Esophagus squamous epithelium (tissue), 5 donors: ENCODE data around the gene SLC19A1. TPM values are rescaled to one million over a fixed set of nuclear protein-coding genes. Genes with fewer than 3 reads are reported as not detected.

Experiments
- DNase-seq: peaks from one replicate; lab custom pipeline; 2025; lab: John Stamatoyannopoulos, UW
- H3K27ac ChIP-seq, 4 donors: fragments of 200-600 bp; sonication (generic); one replicate each; pipeline ENCODE4 v1.5.1; 2016 to 2019; ENCODE audit warnings: mild to moderate bottlenecking in 1 of 4
- H3K27me3 ChIP-seq, 4 donors: fragments of 200-600 bp; sonication (generic); 1 replicate in 3 of 4; 2 replicates in 1 of 4; pipeline versions ENCODE4 v1.5.1 to v1.6.0; 2017 to 2021; ENCODE audit warnings: antibody characterized with exemption in 1 of 4
- H3K36me3 ChIP-seq, 3 donors: fragments of 200-600 bp; sonication (generic); one replicate each; pipeline ENCODE4 v1.5.1; 2016 to 2019
- H3K4me1 ChIP-seq, 3 donors: fragments of 200-600 bp; sonication (generic); one replicate each; pipeline ENCODE4 v1.5.1; 2017 to 2019
- H3K4me3 ChIP-seq, 4 donors: fragments of 200-600 bp; sonication (generic); 1 replicate in 3 of 4; 2 replicates in 1 of 4; pipeline ENCODE4 v1.5.1; 2016 to 2019; ENCODE audit warnings: mild to moderate bottlenecking in 2 of 4, moderate library complexity in 1 of 4
- H3K9me3 ChIP-seq, 3 donors: fragments of 200-600 bp; sonication (generic); one replicate each; pipeline ENCODE4 v1.5.1; 2016 to 2019
- POLR2A ChIP-seq, 4 donors: fragments of 450-650 bp; IDR thresholded peaks; one replicate each; pipeline ENCODE4 v1.6.1; 2017; ENCODE audit warnings: antibody characterized with exemption in 4 of 4, mild to moderate bottlenecking in 4 of 4, moderate library complexity in 3 of 4
- WGBS, 2 donors: methylation state at CpG; one replicate each; pipeline ENCODE4 v1.1.5; 2018; 5-methylcytosine and 5-hydroxymethylcytosine counted together
- intact Hi-C: fragments of 100-400 bp; cut with DNase I; formaldehyde crosslinking; loops from one replicate; pipeline ENCODE4 v1.15.0; 2022
- total RNA-seq, 4 donors: library from RNA; depleted of rRNA; stranded (reverse); fragments of >200 nt; gene quantifications; one replicate each; pipeline ENCODE4 v1.1.0, GENCODE V29; 2016
- TF ChIP-seq, protein P1 (sequence below), 6 experiments: fragments of 450-650 bp in 4 of 6; fragments of 200-600 bp in 2 of 6; sonication (generic) in 2 of 6; IDR thresholded peaks; one replicate each; pipeline ENCODE4 v1.5.1; 2016 to 2019; ENCODE audit warnings: antibody characterized with exemption in 6 of 6, mild to moderate bottlenecking in 4 of 6, moderate library complexity in 4 of 6
- donor health status: DM: yes; HTN: yes; CAD: no.

Gene SLC19A1
- total RNA-seq, 4 donors from 2014 or later, result 1.6 to 4.6 (median 2.9) TPM

DNA sequence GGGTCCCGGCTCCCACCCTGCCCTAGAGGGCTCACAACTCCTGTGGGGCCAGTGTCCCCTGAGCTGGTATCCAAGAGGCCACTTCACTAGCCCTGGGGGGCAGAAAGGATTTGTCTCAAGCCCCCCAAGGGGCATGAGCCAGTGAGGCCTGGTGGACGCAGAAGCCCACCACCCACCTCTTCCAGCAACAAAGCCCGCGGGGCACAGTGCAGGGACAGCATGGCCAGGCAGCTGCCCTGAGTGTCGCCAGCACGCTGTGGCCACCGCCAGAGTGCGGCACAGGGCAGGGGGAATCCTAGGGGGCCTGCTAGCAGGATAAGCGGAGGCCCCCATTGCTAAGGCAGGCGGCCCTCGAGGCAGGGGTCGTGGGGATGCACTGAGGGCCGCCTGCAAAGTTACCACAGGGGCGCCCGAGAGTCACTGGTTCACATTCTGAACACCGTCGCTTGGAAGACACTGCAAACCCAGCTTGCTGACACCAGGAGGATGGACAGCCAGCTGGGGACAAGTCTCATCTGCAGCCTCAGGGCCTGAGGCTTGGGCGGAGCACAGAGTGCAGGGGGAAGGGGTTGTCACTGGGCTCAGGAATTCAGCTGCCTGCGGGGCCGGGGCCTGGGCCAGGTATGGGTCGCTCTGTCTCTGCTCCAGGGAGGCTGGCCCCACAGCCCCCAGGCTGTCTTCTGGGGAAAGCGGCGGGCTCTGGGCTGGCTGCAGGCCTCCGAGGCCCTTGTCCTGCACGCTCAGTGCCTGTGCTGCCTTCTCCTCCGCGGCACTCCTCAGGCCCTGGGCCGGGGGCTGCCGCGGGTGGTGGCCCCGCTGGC is 26.8 kb downstream of the SLC19A1 start:
- Histone ChIP-seq H3K4me3 (no peak overlapping the region), H3K9me3 (peaks cover 0 to 21% (median 14%) of the 10 kb centered on the region in 3 donors), H3K36me3 (peaks cover 0 to 39% (median 0%) of the 10 kb centered on the region in 3 donors), H3K27me3 (no peaks in the 10 kb centered on the region), H3K27ac (no peak overlapping the region), H3K4me1 (peaks cover 0 to 8% (median 0%) of the 10 kb centered on the region in 3 donors)
- intact Hi-C loops, result no loop called here
- TF ChIP-seq, protein P1, sequence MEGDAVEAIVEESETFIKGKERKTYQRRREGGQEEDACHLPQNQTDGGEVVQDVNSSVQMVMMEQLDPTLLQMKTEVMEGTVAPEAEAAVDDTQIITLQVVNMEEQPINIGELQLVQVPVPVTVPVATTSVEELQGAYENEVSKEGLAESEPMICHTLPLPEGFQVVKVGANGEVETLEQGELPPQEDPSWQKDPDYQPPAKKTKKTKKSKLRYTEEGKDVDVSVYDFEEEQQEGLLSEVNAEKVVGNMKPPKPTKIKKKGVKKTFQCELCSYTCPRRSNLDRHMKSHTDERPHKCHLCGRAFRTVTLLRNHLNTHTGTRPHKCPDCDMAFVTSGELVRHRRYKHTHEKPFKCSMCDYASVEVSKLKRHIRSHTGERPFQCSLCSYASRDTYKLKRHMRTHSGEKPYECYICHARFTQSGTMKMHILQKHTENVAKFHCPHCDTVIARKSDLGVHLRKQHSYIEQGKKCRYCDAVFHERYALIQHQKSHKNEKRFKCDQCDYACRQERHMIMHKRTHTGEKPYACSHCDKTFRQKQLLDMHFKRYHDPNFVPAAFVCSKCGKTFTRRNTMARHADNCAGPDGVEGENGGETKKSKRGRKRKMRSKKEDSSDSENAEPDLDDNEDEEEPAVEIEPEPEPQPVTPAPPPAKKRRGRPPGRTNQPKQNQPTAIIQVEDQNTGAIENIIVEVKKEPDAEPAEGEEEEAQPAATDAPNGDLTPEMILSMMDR (IDR thresholded peaks at IDR 0.05), result no peak
- 93 to 94% methylated on average over 3 to 6 of the region's 31 CpGs for WGBS, 2 donors
- no peak for DNase-seq

DNA sequence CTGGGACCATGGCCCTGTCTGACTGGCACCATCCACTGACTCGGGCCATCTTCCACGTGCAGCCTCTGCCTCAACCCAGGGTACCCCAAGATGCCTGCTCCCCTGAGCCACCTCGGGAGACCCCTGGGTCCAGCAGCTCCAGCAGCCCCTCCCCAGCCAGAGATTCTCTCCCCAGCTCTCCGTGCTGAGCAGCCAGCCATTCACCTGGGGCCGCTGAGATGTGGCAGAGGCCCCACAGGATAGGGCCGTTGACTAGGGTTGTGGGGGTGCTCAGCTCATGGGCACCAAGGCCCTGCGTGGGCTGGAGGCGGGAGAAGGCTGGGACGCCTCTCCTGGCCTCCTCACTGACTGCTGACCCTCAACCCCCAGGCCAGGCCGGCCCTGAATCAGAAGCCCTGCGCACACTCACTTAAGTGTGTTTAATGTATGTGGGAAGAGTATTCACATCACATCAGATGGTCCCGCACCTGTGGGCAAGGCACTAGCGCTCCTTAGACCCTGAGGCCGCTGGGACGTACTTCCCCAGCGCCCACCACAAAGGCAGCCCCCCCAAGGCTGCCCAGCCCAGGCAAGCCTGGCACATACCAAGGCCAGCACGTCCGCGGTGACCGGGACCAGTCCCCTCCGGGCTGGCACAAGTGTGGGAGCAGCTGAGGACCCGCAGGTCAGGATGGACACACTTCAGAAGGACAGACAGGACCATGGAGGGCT is 27.8 kb downstream of the SLC19A1 start:
- WGBS, 2 donors, result 68 to 100% methylated on average over 3 to 5 of the region's 22 CpGs
- H3K9me3 ChIP-seq, result peaks cover 0 to 11% (median 11%) of the 10 kb centered on the region in 3 donors
- peaks cover 0 to 8% (median 0%) of the 10 kb centered on the region in 3 donors for H3K4me1 ChIP-seq
- H3K4me3 ChIP-seq, result no peak overlapping the region
- no peak overlapping the region for H3K27ac ChIP-seq
- intact Hi-C loops, result no loop called here
- no peak for DNase-seq
- no peaks in the 10 kb centered on the region for H3K27me3 ChIP-seq
- no peak for TF ChIP-seq POLR2A (IDR thresholded peaks at IDR 0.05)
- TF ChIP-seq, protein P1 (IDR thresholded peaks at IDR 0.05), result no peak
- peaks cover 0 to 46% (median 0%) of the 10 kb centered on the region in 3 donors for H3K36me3 ChIP-seq

DNA sequence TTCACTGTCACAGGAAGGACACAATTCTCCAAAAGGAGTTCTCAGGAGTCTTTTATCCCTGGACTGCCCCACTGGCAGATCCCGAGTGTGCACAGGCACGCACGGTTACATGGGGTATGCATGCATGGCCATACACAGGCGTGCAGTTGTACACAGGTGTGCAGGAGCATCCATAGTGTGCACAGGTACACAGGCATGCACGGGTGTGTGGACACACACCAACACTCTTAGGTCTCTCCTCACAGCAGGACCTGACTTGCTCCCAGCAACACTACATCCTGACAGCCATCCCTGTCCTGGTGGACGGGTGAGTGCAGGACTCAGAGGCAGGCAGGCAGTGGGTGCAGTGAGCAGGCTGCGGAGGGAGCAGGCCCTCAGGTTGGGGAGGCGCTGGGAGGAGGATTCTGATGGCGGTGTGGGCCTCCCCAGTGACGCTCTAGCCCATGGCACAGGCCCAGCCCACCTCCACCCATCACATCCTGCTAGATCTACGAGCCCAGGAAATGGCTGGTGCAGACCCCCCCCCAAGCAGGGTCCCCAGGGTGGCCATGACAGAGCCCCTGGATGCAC is 28.4 kb downstream of the SLC19A1 start:
- TF ChIP-seq POLR2A (IDR thresholded peaks at IDR 0.05), result no peak
- TF ChIP-seq, protein P1 (IDR thresholded peaks at IDR 0.05), result no peak
- Histone ChIP-seq H3K9me3 (peaks cover 0 to 5% (median 4%) of the 10 kb centered on the region in 3 donors), H3K4me3 (no peak overlapping the region), H3K36me3 (peaks cover 0 to 53% (median 0%) of the 10 kb centered on the region in 3 donors), H3K27me3 (no peaks in the 10 kb centered on the region), H3K27ac (no peak overlapping the region), H3K4me1 (peaks cover 0 to 8% (median 0%) of the 10 kb centered on the region in 3 donors)
- WGBS, 2 donors, result 69 to 87% methylated on average over 3 to 4 of the region's 11 CpGs
- DNase-seq, result no peak
- intact Hi-C loops, result no loop called here

DNA sequence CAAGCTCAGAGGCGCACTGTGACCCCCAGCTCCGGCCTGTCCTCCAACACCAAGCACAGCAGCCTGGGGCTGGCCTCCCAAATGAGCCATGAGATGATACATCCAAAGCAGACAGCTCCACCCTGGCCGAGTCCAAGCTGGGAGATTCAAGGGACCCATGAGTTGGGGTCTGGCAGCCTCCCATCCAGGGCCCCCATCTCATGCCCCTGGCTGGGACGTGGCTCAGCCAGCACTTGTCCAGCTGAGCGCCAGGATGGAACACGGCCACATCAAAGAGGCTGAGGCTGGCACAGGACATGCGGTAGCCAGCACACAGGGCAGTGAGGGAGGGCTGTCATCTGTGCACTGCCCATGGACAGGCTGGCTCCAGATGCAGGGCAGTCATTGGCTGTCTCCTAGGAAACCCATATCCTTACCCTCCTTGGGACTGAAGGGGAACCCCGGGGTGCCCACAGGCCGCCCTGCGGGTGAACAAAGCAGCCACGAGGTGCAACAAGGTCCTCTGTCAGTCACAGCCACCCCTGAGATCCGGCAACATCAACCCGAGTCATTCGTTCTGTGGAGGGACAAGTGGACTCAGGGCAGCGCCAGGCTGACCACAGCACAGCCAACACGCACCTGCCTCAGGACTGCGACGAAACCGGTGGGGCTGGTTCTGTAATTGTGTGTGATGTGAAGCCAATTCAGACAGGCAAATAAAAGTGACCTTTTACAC is 29.1 kb downstream of the SLC19A1 start:
- H3K4me1 ChIP-seq, result peaks cover 0 to 8% (median 0%) of the 10 kb centered on the region in 3 donors
- H3K27ac ChIP-seq, result no peak overlapping the region
- WGBS, 2 donors, result 39 to 80% methylated on average over 3 to 6 of the region's 19 CpGs
- H3K36me3 ChIP-seq, result peaks cover 0 to 55% (median 0%) of the 10 kb centered on the region in 3 donors
- no peaks in the 10 kb centered on the region for H3K9me3 ChIP-seq
- H3K4me3 ChIP-seq, result no peak overlapping the region
- intact Hi-C loops, result no loop called here
- no peaks in the 10 kb centered on the region for H3K27me3 ChIP-seq
- DNase-seq, result no peak
- TF ChIP-seq, protein P1 (IDR thresholded peaks at IDR 0.05), result no peak
- no peak for TF ChIP-seq POLR2A (IDR thresholded peaks at IDR 0.05)
